ENCODE data around the gene ZSCAN20.
"Not testable (repeated sequence)": the region's sequence is repeated elsewhere in the genome, so short reads cannot be mapped to it uniquely, and the experiment has no call there.

Gene ZSCAN20

DNA sequence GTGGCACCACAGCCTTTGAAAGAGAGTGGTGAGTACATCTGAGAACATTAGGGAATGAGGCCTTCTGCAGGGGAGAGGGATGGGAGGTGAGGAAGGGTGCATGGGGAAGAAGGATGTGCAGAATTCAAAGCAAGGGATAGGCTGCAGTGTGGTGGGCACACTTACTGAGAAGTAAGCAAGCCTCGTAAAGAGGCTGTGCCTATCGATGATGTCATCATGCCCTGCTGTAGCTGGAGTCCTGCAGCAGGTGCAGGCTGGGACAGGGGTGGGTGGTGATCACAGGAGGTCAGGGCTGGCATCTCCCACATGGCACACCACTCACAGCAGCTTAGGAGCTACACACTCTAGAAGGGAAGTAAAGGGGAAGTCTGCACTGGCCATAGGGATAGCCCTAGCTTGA lies 16.2 kb downstream of the ZSCAN20 start:
- no peak for DNase-seq (ENCODE audit: low spot score)

DNA sequence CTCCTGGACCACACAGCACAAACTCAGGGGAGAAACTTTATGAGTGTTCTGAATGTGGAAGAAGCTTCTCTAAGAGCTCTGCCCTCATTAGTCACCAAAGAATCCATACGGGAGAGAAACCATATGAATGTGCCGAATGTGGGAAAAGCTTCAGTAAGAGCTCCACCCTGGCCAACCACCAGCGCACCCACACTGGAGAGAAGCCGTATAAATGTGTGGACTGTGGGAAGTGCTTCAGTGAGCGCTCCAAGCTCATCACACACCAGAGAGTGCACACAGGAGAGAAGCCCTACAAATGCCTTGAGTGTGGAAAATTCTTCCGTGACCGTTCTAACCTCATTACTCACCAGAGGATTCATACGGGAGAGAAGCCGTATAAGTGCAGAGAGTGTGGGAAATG lies 22.5 kb downstream of the ZSCAN20 start:
- DNase-seq (ENCODE audit: low spot score), result no peak

DNA sequence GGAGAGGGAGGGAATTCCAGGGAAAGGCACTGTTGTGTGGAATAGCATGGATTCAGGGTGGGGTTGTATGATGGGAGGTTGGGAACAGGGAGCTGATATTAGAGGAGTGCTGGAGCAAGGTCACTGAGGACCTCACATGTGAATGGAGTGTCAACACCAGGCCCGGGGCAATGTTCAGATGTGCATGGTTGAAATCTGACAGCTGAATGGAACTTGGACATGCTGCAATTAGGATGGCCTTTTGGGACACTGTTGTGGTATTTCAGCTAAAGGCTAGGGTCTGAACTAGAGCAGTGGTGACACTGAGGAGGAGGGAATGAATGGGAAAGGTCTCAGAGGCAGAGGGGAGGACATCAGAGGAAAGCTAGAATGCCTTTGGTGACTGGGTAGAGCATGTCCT lies 25.0 kb downstream of the ZSCAN20 start:
- DNase-seq (ENCODE audit: low spot score), result no peak

DNA sequence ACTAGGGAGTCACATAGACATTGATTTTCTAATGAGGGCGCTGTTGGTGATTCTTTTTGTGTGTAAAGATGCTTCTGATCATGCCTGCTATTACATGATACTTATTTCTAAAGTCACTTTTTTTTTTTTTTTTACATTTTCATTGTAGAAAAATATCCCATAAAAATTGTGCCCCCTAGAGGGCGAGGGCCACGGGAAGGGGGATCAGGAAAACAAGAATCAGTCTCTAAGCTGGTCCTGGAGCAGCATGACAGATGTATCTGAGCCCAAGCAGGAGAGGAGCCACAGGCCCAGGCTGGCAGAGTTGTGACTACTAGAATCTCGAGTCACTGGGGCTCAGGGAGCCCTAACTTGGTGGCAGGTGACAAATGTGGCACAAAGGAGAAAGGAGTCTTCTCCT lies 28.1 kb downstream of the ZSCAN20 start:
- no peak for DNase-seq (ENCODE audit: low spot score)

DNA sequence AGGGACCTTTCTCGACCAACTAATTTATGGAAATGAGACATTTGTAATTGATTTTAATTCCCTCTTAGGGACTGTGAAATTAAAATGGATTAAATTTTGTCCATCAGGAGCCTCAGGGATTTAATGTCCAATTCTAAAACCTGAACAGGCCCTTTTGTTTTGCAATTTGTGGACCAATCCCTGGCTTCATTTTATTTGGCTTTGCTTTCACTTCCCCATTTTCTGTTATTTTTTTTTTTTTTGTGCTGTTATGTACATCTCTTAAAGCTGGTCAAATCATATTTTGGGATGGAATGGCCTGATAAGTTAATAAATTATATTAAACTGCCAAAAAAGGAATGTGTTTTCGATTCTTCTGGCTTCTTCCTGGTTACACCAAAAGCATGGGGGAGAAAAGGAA lies 28.9 kb downstream of the ZSCAN20 start:
- no peak for DNase-seq (ENCODE audit: low spot score)

DNA sequence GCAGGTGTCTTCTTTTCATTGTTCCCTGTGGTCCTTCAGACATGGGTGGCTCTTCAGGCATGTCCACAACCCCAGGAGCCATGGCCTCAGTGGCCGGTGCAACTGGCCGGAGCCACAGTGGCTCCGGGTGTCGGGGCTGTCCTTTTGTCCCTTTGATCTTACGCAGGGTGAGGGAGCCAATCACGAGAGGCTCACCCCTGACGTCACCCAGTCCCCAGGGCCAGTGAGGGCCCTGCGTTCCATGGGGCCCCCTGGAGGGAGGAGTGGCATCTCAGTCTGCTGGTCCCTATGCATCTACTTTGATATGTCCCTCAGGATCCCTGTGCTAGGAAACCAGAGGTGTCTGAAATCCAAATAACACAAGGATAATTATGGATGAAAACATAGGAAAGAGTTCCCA lies 29.3 kb downstream of the ZSCAN20 start:
- DNase-seq (ENCODE audit: low spot score), result no peak

DNA sequence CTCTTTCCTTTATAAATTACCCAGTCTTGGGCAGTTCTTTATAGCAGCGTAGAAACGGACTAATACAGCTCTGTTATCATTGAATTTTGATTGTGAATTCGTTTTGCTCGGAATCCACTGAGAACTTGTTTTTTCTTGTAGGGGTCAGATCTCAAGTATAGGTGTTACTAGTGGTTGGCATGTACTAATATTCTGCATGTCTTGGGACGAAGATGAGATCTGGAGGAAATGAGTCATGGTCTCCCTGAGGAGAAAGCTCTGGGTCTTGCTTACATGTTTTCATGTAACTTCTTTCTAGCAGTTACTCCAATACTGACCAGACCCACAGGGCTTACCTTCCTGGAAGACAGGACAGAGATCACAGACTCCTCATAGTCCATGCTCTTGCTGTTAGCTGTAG lies 30.3 kb downstream of the ZSCAN20 start:
- DNase-seq (ENCODE audit: low spot score), result peak; percentile 35

DNA sequence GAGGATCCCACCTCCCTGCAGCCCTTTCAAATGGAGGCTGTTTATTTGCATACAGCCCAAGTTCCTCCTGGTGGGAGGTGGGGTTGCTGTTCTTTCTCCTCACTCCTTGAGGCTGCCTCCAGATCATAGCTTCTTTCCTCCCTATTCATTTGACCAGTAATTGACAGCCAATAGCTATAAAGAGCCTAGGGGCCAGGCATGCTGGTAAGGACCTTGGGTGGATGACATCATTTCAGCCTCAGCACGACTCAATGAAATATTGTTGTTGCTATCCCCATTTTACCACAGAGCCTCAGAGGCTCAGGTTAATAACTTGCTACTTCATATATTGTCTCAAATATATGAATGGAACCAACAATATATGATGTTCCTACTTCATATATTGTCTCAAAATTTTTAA lies 31.1 kb downstream of the ZSCAN20 start:
- no peak for DNase-seq (ENCODE audit: low spot score)

DNA sequence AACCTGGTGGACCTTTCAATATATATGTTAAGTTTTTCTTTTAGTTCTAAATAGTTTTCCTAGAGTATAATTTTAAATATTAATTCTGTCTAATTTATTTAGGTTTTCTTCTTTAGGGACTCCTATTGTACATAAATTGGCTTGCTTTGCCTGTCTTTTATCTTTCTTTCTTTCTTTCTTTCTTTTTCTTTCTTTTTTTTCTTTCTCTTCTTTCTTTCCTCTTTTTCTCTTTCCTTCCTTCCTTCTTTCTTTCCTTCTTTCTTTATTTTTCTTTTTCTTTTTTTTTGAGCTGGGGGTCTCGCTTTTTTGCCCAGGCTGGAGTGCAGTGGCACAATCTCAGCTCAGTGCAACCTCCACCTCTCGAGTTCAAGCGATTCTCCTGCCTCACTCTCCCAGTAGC lies 35.2 kb downstream of the ZSCAN20 start:
- no peak for DNase-seq (ENCODE audit: low spot score)

DNA sequence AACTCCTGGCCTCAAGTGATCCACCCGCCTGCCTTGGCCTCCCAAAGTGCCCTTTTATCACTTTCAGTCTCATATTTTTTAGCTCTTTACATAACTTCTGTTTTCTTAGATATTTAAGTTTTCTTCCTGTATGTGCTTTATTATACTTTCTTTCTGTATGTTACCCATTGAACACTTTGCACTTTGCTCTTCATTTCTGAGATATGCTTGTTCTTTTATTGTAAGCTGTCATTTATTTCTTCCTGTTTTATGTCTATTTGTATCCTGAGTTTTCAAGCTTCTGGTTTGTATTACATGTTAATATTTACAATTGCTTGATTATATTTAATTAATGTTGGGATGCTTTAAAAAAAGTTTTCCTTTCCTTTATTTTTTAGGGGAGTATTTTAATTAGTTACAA lies 35.7 kb downstream of the ZSCAN20 start:
- no peak for DNase-seq (ENCODE audit: low spot score)

DNA sequence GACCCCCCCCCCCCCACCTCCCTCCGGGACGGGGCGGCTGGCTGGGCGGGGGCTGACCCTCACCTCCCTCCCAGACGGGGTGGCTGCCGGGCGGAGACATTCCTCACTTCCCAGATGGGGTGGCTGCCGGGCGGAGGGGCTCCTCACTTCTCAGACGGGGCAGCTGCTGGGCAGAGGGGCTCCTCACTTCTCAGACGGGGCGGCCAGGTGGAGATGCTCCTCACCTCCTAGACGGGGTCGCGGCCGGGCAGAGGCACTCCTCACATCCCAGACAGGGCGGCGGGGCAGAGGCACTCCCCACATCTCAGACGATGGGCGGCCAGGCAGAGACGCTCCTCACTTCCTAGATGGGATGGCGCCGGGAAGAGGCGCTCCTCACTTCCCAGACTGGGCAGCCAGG lies 36.8 kb downstream of the ZSCAN20 start:
- not testable (repeated sequence) for DNase-seq (ENCODE audit: low spot score)

DNA sequence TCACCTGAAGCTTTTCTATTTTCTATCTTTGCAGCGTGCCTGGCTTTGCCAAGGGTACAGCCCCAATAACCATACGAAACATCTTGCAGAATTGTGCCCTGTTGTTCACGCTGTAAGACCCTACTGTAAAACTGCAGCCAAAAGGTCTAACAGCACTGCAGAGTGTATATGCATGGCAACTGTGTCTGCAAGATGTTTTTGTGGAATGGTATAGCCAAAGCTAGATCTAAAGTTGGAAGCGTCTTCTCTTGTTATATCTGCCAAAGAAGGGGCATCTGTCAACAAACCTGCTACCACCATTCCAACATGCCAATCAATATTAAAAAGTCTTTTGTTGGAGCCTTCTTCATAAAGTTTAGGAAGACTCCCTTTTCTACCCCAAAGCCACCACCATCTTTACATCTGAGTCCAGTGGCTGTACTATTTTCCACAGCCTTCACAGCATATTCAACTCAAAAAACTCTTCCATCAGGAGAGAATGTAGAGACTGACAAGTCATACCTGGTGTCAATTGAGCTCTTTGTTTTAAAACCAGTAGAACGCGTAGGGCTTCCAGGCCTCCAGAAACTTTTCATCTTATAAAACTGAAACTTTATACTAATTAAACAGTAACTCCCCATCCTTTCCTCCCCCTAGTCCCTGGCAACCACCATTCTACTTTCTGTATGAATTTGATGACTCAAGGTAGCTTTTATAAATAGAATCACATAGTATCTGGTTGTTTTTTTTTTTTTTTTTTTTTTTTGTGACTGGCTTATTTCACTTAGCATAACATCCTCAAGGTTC lies 40.0 kb downstream of the ZSCAN20 start:
- no peak for DNase-seq (ENCODE audit: low spot score)

DNA sequence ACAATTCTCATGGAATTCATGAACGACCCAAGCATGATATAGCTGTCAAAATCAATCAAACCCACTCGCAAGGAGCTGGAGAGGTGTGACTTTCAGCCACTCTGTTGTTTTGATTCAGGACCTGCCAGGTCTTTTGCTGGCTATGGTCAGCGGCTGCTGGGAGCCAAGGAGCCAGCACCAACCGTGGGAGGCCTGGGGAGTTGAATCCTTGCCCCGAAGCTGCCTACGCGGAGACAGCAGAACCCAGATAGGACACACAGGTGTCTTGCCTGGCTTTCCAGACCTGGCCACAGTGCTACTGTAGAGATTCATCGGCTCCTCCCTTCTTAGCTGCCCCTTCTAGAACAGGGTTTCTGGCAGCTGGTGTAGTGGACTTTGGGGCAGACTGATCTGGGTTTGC lies 42.7 kb downstream of the ZSCAN20 start:
- no peak for DNase-seq (ENCODE audit: low spot score)

DNA sequence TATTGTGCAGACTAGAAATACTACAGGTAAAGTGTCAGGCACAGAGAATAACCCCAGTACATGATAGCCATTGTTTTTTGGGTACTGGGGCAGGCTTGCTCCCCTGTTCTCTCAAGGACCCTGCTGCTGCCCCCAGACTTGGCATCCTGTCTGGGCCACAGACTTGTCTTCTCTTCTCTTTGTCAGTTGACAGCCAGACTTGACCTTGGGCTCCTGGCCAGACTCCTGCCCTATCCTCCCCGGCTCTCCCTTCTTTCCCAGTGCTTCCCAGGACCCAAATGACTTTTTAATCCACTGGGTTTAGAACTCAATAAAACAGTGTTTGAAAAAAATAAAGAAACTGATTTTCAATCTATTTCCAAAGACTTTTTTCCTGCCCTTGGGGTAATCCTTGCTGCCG lies 43.2 kb downstream of the ZSCAN20 start:
- DNase-seq (ENCODE audit: low spot score), result no peak

DNA sequence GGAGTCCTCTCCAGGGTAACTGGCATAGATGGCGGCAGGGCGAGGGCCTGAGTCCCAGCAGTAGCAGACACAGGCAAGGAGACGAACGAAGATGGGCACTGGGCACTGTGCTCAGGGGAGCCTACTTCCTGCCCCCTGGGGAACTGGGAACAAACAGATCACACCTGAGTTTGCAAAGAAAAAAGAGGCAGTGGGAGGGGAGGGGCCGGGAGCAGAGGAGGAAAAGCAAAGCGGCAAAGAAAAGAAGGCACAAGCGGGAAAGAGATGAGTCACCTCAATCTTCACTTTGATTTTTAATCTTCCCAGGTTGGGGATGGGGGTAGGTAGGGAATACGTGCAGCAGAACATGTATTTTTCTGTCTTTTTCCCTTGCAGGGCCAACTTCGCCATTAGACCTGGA lies 44.0 kb downstream of the ZSCAN20 start:
- no peak for DNase-seq (ENCODE audit: low spot score)

DNA sequence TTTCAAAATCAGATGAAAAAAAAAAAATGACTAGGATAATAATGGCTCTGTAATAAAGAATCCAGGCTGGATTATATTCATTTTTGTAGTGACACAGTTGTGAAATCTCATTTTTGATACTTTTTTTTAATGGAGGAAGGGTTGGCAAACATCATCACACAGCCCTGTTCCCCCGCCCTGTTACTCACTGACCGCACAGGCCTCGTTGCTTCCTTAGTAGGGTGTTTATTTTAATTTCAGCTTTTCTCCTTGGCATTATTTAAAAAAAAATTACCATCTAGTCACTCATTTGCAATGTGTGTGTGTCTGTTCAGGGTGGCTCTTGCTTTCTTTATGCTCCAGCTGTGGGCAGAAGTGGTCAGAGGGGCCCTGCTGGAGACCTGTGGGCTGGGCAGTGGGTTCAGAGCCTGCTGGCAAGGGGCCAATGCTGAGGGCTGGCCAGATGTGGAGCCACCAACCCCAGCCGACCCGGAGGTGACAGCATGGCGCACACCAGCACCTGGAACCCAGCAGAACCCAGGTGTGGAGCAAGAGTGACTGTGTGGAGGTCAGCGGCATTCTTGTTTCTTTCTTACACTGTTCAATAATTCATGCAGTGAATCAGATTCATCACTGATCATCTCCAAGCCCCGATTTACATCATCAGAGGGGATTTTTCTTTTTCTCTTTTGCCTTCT lies 44.6 kb downstream of the ZSCAN20 start:
- DNase-seq (ENCODE audit: low spot score), result no peak

DNA sequence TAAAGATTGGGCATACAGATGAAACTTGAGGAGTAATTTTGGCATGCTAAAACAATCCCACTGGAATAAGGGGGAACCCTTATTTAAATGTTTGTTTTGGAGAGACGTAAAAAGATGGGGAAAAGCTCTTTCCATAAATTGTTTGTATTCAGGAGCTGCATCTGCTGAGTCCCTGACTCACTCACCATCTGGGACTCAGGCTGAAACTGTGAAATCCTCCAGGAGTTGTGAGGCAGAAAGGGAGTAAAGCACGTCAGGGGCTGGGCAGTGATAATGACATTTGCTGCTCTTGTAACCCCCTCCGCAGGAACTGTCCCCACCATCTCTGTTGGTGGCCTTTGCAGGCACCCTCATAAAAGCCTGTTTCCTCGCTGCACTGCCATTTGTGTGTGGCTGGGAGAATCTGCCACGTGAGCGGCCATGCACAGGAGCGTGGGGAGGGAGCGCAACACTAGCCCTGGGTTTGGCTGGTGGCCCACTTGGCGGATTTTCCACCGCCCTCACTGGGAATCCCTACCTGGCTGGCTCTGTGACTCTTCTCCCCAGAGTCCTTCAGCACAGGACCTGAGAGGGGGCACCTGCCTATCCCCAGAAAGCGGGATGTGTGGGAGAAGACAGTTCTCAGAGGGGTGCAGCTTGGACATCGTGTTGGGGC lies 45.3 kb downstream of the ZSCAN20 start:
- peak; percentile 50 for DNase-seq (ENCODE audit: low spot score)

DNA sequence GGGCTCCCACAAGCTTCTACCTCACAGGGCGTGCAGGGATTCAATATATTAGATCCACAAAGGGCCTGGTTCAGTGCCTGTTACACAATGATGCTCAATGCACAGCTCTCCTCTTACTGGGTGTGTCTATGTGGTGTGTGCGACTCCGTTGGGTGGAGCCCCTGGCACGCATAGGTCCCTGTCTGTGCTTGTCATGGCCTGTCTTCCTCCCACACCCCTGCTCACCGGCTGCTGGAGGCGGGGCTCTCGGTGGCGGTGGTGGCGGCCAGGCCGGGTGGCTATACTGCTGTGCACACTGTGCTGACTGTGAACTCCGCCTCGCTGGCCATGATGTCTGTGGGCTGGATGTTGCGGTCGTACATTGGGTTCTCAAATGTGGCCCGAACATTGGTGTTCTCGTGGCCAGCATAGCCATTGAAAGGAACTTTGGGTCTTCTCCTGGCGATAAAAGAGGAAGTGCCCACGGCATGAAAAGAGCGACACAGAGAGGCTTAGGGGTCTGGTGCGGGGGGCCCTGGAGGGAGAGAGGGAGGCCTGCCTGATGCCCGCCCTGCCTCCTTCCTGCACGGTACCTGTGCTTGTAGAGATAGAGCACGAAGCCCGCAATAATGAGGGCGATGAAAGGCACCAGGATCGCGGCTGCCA lies 46.9 kb downstream of the ZSCAN20 start:
- DNase-seq (ENCODE audit: low spot score), result no peak

DNA sequence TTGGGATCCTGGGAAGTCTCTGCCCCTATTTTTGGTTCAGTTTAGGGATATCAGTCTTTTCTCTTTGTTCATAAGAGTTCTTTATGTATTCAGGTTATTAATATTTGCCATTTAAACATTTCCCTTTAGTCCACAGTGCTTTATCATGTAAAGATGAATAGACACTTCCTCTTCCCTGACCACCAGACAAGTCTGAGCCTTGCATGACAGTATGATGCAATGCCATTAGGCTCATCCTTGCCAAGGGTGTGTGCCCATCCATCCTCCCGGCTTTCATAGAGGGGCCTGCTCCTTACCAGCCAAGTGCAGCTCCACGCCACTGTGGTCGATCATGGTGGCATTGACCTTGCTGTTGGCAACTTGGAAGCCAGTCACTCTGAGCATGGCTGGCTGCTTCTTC lies 52.1 kb downstream of the ZSCAN20 start:
- DNase-seq (ENCODE audit: low spot score), result no peak

DNA sequence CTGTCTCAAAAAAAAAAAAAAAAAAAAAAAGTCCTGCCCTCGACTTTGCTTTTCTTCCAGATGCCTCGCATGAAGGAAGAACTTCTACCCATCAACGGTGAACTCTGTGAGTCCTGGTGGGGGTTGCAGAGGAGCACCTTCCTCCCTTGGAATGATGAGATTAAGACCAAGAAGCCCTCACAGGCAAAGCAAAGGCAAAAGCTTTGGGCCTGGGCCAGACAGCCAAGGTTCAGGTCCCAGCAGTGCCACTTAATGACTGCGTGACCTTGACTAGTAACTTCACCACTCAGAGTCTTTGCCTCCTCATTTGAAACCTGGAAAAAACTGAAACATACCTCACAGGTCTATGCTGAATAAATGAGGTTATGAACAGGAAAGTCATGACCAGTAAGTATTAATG lies 55.5 kb downstream of the ZSCAN20 start:
- DNase-seq (ENCODE audit: low spot score), result no peak

DNA sequence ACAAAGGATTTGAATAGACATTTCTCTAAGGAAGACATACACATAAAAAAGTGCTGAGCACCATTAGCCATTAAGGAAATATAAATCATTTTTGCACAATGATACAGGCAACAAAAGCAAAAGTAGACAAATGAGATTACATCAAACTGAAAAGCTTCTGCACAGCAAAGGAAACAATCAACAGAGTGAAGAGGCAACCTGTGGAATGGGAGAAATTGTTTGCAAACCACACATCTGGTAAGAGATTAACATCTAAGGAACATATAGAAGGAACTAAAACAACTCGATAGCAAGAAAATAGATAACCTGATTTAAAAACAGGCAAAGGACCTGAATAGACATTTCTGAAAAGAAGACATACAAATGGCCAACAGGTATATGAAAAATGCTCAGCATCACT lies 57.5 kb downstream of the ZSCAN20 start:
- no peak for DNase-seq (ENCODE audit: low spot score)

DNA sequence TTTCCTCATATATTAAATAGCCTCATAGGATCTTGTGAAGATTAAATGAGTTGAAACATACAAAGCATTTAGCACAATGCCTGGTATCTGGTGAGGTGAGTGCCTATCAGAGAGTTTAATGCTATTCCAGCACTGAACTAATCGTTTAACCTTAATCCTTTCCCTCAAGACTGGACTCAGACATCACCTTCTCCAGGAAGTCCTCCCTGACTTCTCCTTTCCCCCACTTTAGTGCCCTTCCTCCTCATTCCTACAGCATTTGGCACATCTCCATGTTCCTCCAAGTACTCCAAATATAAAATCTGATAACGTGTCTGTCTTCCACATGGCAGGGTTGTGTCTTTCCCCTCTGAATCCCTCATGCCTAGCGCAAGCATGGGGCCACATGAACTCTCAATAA lies 59.8 kb downstream of the ZSCAN20 start:
- DNase-seq (ENCODE audit: low spot score), result no peak

DNA sequence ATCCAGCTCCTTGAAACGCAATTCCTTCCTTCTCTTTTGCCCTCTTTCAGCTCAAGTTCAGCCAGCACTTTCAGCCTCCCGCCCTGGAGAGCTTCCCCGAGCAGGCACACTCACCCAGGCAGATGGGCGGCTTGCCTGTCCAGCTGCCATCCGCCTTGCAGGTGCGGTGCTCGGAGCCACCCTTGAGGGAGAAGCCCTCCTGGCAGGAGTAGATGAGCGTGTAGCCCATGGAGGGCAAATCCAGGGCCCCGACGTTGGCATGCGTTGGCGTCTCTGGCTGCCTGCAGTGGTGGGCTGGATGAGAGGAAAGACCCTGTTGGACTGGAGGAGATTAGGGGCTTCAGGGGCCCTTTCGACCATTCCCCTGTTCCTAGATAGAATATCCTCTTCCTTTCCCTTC lies 60.5 kb downstream of the ZSCAN20 start:
- no peak for DNase-seq (ENCODE audit: low spot score)
